ENCODE data around the gene UGGT2. TPM values are rescaled to one million over a fixed set of nuclear protein-coding genes. Genes with fewer than 3 reads are reported as not detected.
A peak's percentile ranks its signal among the peaks of the same experiment; 100 is the strongest.

The UGGT2 gene
- total RNA-seq, 1 donor = 63.0 TPM

DNA sequence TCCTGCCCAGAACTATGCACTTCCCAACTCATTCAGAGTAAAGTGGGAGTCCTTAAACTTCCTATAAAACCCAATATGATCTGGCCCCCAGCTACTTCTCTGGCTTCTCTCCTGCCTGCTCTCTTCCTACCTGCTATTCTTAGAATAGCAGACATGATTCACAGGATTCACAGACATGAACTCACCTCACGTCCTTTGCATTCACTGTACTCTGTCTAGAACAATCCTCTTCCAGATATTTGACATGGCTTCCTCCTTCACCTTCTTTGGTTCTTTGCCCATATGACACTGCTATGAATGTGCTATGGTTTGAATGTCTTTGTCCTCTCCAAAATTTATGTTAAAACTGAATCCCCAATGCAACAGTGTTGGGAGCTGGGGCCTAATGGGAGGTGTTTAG is 154.9 kb downstream of the UGGT2 start:
- TF ChIP-seq CTCF (IDR thresholded peaks at IDR 0.05; ENCODE audit: insufficient read depth, low read depth, low read length) = no peak
- no peak for DNase-seq (ENCODE audit: low read depth)
- H3K4me3 ChIP-seq (ENCODE audit: low read depth, low read length) = no peak overlapping the region

- no peak overlapping the region for H3K4me3 ChIP-seq (ENCODE audit: low read depth, low read length)
- TF ChIP-seq CTCF (IDR thresholded peaks at IDR 0.05; ENCODE audit: insufficient read depth, low read depth, low read length) = no peak
- DNase-seq (ENCODE audit: low read depth) = peak; percentile 13
Observed at GRCh38 chr13:95896301-95896700, 156.9 kb downstream of the UGGT2 start.

DNA sequence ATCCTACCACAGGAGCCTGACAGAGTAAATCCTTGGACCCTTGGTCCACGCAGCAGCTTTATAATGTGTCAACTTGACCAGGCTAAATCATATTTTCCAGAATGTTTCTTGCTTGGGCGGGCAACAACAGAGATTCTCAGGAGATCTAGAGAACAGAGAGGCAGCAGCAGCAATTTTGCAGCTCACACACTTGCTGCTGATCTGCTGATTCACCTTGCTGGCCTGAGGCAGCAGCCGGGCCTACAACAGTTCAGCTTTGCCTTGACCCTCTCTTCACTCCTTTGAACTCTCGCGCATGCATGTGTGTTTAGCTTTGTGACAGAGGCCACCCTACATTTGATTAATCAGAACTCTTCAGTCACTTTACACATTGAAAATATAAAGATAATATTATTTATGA is 159.3 kb downstream of the UGGT2 start:
- TF ChIP-seq CTCF (IDR thresholded peaks at IDR 0.05; ENCODE audit: insufficient read depth, low read depth, low read length) = no peak
- DNase-seq (ENCODE audit: low read depth) = no peak
- H3K4me3 ChIP-seq (ENCODE audit: low read depth, low read length) = no peak overlapping the region

- DNase-seq (ENCODE audit: low read depth) = no peak
- TF ChIP-seq CTCF (IDR thresholded peaks at IDR 0.05; ENCODE audit: insufficient read depth, low read depth, low read length) = no peak
Observed at GRCh38 chr13:95882121-95882520, 171.1 kb downstream of the UGGT2 start.

GRCh38 chr13:95880331-95880730 is 172.9 kb downstream of the UGGT2 start:
- peak; percentile 73 for DNase-seq (ENCODE audit: low read depth)
- TF ChIP-seq CTCF (IDR thresholded peaks at IDR 0.05; ENCODE audit: insufficient read depth, low read depth, low read length) = no peak
- no peak overlapping the region for H3K4me3 ChIP-seq (ENCODE audit: low read depth, low read length)

More at GRCh38 chr13:95882121-95882520, 171.1 kb downstream of the UGGT2 start:
- no peak overlapping the region for H3K4me3 ChIP-seq (ENCODE audit: low read depth, low read length)

DNA sequence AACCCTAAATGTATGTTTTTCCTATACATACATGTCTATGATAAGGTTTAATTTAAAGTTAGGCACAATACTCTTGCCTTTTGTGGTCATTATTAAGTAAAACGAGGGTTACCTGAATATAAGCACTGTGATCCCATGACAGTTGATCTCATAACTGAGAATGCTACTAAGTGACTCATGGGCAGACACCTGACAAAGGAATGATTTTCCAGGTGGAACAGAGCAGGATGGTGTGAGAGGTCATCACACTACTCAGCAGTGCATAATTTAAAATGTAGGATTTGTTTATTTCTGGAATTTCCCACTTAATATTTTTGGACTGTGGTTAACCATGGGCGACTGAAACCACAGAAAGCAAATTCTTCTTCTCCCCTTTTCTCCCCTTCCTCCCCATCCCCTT is 178.9 kb downstream of the UGGT2 start:
- no peak overlapping the region for H3K4me3 ChIP-seq (ENCODE audit: low read depth, low read length)
- TF ChIP-seq CTCF (IDR thresholded peaks at IDR 0.05; ENCODE audit: insufficient read depth, low read depth, low read length) = no peak
- DNase-seq (ENCODE audit: low read depth) = no peak

DNA sequence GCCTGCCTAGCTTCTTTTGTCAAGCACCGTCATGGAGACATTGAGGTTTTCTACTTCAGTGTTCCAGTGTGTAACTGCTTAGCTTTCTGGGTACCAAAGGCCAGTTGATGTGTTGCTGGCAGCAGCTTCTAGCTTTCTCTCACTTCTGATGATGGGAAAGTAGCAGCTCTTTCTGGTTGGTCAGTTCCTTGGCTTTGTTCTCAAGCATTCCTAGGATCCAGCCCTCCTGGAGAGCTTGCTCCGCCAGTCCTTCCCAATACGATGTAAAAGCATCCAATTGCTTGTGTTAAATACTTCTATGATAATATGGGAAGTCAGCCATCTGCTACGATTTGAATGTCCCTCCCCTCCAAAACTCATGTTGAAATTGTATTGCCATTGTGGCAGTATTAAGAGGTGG is 182.8 kb downstream of the UGGT2 start:
- no peak for DNase-seq (ENCODE audit: low read depth)
- no peak for TF ChIP-seq CTCF (IDR thresholded peaks at IDR 0.05; ENCODE audit: insufficient read depth, low read depth, low read length)
- H3K4me3 ChIP-seq (ENCODE audit: low read depth, low read length) = no peak overlapping the region

All from fibroblast of villous mesenchyme (primary cell).